Limb (tissue), 2 donors: ENCODE measurements around the gene NPM1.
A peak's percentile ranks its signal among the peaks of the same experiment; 100 is the strongest.
"Not testable (repeated sequence)": the region's sequence is repeated elsewhere in the genome, so short reads cannot be mapped to it uniquely, and the experiment has no call there.

Source experiments
- DNase-seq, 2 donors: peaks; one replicate each; pipeline ENCODE4 v3.0.0-alpha.2; 2016; ENCODE audit errors: extremely low spot score in 2 of 2

Gene NPM1

DNA sequence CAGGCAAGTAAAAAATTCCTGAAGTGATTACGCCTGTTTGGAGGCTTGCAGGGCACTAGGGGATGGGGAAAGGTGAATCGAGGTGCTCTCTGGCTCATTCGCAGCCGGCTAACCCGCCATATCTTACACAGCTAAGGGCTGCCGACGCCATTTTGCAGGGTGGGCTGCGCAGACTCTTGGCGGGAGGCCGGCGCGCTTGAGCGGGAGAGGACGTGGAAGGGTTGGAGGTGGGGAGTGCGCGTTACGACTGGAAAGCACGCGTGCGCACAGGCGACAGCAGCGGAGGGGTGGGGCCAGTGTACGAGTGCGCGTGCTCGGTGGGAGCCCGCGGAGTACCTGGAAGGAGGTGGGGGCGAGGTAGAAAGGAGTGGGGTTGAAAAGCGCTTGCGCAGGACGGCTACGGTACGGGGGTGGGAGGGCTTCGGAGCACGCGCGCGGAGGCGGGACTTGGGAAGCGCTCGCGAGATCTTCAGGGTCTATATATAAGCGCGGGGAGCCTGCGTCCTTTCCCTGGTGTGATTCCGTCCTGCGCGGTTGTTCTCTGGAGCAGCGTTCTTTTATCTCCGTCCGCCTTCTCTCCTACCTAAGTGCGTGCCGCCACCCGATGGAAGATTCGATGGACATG is at the start of gene NPM1:
TSS of gene NPM1 (plus strand) at position 505 of the 625 bp plus-strand sequence. CDS start at position 605, 100 bp downstream.
- peak; percentile 99 to 100 for DNase-seq

DNA sequence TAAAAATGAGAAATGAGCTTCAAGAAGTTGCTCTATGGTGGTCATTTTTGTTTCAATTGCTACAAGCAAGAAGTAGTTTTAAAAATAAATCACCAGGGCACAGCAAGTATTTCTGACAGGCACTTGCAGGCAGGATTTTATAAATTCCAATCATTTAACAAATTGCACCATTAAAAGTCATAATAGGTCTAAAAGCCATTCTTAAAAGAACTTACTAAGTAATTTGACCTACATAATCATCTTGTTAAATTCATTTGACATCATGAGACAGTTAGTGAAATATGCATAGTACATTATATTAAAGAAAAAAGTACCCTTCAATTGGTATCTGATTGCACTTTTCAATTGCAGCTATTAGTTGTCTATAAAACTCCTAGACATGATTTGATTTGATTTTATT is 47.6 kb upstream of the NPM1 start:
- no peak for DNase-seq

- no peak for DNase-seq
Observed at GRCh38 chr5:171340491-171340890, 47.2 kb upstream of the NPM1 start.

DNA sequence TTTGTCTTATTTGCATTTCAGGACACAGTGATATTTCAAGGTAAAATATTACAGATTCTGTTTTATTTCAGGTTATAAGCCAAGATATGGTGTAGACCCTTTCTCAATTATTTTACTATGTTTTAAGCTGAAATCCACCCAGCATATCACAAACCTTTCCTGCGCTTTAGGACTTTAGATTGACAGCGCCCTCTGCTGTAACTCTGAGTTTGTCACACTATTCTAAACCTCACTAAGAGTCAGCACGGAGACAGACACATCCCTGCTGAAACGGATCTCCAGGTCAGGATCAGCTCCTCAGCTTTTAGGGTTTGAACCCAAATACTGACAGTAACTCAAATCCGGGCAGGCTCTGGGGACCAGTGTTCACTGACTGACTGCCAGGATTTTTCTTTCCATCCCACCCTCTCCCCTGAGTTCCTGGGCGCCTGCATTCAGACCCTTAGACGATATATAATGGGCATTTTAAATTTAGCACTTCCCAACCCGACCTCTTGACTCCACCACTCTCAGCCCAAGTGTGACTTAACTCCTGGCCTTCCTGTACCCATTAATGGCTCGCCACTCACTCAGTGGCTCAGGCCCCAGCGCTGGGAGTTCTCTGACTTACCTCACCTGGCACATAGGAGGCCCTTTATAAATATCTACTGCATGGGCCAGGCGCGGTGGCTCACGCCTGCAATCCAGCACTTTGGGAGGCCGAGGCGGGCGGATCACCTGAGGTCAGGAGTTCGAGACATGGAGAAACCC is 45.1 kb upstream of the NPM1 start:
- DNase-seq, result peak in 1 of 2 donors; percentile 59

DNA sequence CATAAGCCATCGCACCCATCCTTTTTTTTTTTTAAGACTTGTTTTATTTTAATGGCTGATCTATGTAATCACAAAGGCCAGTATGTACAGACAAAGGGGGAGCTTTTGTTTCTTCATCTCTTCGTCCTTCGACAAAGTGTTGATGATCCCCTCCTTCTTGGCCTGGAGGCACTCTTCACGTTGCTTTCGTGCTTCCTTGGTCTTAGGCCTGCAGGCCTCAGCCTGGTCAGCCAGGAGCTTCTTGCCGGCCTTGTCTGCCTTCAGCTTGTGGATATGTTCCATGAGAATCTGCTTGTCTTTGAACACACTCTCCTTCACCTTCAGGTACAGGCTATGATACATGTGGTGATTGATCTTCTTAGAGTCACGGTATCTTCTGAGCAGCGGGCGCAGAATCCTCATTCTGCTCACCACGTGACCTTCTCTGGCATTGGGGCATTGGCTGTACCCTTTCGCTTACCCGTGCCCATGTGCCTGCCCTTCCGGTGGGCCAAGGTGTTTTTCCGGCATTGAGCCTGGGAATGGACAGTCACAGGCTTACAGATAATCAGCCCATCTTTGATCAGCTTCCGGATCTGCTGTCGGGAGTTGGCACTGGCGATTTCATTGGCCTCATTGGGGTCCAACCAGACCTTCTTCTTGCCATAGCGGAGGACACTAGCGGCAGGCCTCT is 42.6 kb upstream of the NPM1 start:
- no peak for DNase-seq

GRCh38 chr5:171351536-171352073 is 36.0 kb upstream of the NPM1 start:
- no peak for DNase-seq

DNA sequence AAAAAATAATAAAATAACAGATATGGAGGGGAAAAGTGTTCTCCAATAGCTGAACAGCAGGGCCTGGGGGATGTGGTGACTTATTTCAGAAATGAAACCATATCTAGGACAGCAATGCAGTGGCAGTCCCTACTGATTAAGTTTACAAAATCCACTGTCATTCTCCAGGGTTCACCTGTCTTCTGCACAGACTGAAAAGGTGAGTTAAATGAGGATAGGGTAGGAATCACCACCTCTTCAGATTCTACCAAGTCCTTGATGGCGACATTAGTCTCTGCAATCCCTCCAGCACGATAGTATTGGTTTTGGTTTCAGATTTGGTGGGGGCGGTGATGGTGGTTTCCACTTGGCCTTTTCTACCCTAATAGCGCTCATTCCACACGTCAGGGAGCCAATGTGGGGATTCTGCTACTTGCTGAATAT is 32.3 kb upstream of the NPM1 start:
- no peak for DNase-seq

- no peak for DNase-seq
Observed at GRCh38 chr5:171357843-171358242, 29.8 kb upstream of the NPM1 start.

DNA sequence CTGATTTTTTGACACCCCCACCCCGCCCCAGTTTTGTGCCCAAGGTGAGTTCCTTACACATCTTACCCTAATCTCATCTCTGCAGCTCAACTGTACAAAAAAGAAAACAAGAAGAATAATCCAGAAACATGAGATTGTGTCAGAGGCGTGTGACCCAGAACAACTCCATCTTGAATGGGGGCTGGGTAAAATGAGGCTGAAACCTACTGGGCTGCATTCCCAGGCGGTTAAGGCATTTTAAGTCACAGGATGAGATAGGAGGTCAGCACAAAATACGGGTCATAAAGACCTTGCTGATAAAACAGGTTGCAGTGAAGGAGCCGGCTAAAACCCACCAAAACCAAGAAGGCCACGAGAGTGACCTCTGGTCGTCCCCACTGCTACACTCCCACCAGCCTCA is 26.5 kb upstream of the NPM1 start:
- DNase-seq, result not testable (repeated sequence)

GRCh38 chr5:171363249-171363648 is 24.4 kb upstream of the NPM1 start:
- not testable (repeated sequence) for DNase-seq

GRCh38 chr5:171363846-171364245 is 23.8 kb upstream of the NPM1 start:
- no peak for DNase-seq

DNA sequence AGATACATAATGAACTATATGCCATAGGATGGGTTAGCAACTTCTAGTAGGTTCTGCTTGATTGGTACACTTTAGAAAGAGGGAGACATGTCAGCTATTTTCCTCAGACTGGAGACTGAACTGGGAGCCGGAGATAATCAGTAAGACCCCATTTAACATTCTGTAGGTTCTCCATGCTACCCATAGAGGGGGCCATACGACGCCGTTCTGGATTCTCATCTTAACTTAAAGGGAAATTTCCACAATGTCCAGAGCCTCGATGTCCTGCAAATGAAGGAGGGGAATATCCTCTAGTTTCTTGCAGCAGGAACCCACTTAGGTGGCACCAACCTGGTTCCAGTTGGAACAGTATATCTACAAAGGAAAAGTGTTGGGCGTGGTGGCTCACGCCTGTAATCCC is 22.3 kb upstream of the NPM1 start:
- no peak for DNase-seq

GRCh38 chr5:171366645-171367044 is 21.0 kb upstream of the NPM1 start:
- no peak for DNase-seq

DNA sequence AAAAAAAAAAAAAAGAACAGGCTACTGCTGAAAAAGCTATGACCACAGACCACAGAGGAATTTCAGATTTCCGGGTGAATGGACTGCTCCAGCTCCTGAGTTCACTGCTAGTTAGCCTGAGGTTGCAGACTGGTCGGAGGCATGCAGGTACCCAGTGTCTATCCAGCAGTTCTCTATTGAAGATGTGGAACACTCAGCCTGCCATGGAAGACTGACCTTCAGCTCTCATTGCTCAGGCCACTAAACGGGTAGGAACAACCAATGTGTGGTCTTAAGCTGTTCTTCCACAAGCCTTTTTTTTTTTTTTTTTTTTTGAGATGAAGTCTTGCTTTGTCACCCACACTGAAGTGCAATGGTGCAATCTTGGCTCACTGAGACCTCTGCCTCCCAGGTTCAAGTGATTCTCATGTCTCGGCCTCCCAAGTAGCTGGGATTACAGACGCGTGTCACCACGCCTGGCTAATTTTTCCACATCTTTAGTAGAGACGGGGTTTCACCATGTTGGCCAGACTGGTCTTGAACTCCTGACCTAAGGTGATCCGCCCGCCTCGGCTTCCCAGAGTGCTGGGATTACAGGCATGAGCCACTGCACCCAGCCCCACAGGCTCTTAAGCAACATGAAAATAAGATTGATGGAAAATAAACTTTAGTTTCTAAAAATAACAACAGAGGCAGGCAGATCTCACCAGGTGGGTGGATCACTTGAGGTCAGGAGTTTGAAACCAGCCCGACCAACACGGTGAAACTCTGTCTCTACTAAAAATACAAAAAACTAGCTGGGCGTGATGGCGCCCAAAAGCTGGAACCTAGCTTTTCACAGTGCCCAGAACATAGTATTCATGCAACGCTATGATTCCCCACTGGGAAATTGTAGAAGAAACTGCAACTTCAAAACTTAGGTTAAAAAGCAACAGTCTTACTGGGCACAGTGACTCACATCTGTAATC is 20.0 kb upstream of the NPM1 start:
- DNase-seq, result no peak

GRCh38 chr5:171369056-171369455 is 18.6 kb upstream of the NPM1 start:
- no peak for DNase-seq

GRCh38 chr5:171369898-171370297 is 17.8 kb upstream of the NPM1 start:
- no peak for DNase-seq

- DNase-seq, result not testable (repeated sequence)
Observed at GRCh38 chr5:171370881-171371280, 16.8 kb upstream of the NPM1 start.

- no peak for DNase-seq
Observed at GRCh38 chr5:171371326-171371725, 16.3 kb upstream of the NPM1 start.

- DNase-seq, result no peak
Observed at GRCh38 chr5:171379961-171380360, 7.7 kb upstream of the NPM1 start.

GRCh38 chr5:171384416-171384815 is 3.2 kb upstream of the NPM1 start:
- not testable (repeated sequence) for DNase-seq

DNA sequence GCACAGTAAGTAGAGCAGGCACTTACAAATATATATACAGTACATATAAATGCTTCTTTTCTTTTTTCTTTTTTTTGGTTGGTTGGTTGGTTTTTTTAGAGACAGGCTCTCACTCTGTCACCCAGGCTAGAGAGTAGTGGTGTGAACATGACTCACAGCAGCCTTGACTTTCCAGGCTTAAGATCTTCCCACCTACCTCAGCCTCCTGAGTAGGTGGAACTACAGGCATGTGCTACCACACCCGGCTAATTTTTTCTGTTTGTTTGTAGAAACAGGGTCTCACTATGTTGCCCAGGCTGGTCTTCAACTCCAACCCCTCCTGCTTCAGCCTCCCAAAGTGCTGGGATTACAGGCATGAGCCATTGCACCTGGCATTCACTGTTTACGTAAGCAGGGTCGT is 2.6 kb upstream of the NPM1 start:
- DNase-seq, result not testable (repeated sequence)
